Effector memory CD8-positive, alpha-beta T cell (primary cell): ENCODE results near the gene GPR35.
"Not testable (repeated sequence)": the region's sequence is repeated elsewhere in the genome, so short reads cannot be mapped to it uniquely, and the experiment has no call there.

Experiments
- ATAC-seq: fragments of 150-1000 bp; cut with Tn5 transposase; replicated peaks from 2 replicates; pipeline ENCODE4 v1.10.0; 2021; ENCODE audit warnings: mild to moderate bottlenecking, moderate library complexity
- DNase-seq, 3 experiments: peaks; one replicate each; pipeline ENCODE4 v3.0.0; 2021
- H3K27ac Mint-ChIP-seq, 2 donors: one replicate each; pipeline ENCODE4 v1.8.0; 2022; ENCODE audit warnings: mild to moderate bottlenecking in 2 of 2, mixed read lengths in 2 of 2, moderate library complexity in 2 of 2
- H3K27me3 Mint-ChIP-seq, 2 donors: one replicate each; pipeline ENCODE4 v1.8.0; 2022; ENCODE audit warnings: mixed read lengths in 2 of 2
- H3K36me3 Mint-ChIP-seq: one replicate; pipeline ENCODE4 v1.8.0; 2022; ENCODE audit warnings: mild to moderate bottlenecking, moderate library complexity, mixed read lengths; ENCODE audit not compliant: insufficient read depth
- H3K4me1 Mint-ChIP-seq, 2 donors: one replicate each; pipeline ENCODE4 v1.8.0; 2022; ENCODE audit warnings: low read depth in 2 of 2, mixed read lengths in 2 of 2
- H3K4me3 Mint-ChIP-seq, 2 donors: one replicate each; pipeline ENCODE4 v1.8.0; 2022; ENCODE audit warnings: mild to moderate bottlenecking in 2 of 2, mixed read lengths in 2 of 2, moderate library complexity in 2 of 2
- H3K9me3 Mint-ChIP-seq, 2 donors: one replicate each; pipeline ENCODE4 v1.8.0; 2022; ENCODE audit warnings: mixed read lengths in 2 of 2

The GPR35 gene

GRCh38 chr2:240615396-240615795, 9.9 kb upstream of the GPR35 start:
- H3K36me3 Mint-ChIP-seq: no peaks in the 10 kb centered on the region
- H3K9me3 Mint-ChIP-seq: no peaks in the 10 kb centered on the region
- H3K27ac Mint-ChIP-seq: no peak overlapping the region
- peaks cover 7 to 17% of the 10 kb centered on the region in 2 donors for H3K4me1 Mint-ChIP-seq
- no peak overlapping the region for H3K4me3 Mint-ChIP-seq
- H3K27me3 Mint-ChIP-seq: no peaks in the 10 kb centered on the region
- ATAC-seq (no peak), DNase-seq (no peak)

DNA sequence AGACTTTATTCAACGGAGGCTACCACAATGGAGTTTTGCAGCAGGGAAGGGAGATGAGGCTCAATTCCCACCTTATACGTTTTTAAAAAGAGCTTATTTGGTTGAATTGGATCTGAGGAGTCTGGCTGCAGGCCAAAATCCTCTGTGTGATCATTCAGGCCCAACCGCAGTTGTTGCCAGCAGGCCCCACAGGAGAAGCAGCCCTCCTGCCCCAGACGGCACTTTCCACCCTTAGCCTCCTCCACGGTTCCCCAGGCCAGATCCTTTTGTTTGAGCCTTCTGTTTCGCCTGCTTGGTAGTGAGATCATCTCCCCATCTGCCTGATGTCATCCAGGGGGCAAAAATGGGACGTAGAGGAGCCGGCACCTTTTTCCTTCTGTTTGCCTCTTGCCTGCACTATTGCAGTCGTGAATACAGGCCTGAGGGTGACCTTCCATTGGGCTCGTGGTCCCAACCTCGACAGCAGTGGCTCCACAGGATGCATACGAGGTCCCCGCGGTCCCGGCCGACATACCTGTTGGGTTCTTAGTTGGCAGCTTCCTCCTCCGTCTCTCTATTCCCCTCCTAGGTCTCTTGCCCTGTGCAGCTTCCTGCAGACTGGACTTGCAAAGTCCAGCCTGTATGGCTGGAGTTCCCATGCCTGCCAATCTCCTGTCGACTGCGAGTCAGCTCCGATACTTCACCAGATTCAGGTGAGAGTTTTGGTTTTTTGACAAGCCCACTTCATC, 9.3 kb upstream of the GPR35 start:
- Mint-ChIP-seq H3K27me3 (no peaks in the 10 kb centered on the region), H3K9me3 (no peaks in the 10 kb centered on the region), H3K4me1 (peaks cover 11 to 19% of the 10 kb centered on the region in 2 donors), H3K4me3 (no peak overlapping the region), H3K27ac (no peak overlapping the region), H3K36me3 (no peaks in the 10 kb centered on the region)
- ATAC-seq: no peak
- no peak for DNase-seq

GRCh38 chr2:240616860-240617666, 8.2 kb upstream of the GPR35 start:
- ATAC-seq: peak; percentile 0
- DNase-seq: not testable (repeated sequence)
- peaks cover 19 to 20% of the 10 kb centered on the region in 2 donors for H3K4me1 Mint-ChIP-seq

DNA sequence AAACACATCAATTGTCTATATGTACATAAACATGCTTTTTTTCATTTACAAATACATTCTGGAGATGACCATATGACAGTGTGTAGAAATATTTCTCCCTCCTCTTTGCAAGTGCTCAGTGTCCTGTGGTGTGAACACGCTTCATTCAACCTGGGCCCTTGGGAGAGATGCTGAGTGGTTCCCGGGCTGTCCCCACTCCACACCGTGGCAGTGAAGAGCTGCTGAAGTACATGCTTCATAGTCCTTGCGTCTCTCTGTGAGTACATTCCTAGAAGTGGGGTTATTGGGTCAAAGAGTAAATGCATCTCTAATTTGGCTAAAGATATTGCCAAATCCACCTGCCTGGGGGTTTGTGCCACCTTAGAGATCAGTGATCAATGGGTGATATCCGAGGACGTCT, 6.5 kb upstream of the GPR35 start:
- DNase-seq (no peak), ATAC-seq (no peak)
- peaks cover 14% of the 10 kb centered on the region for H3K36me3 Mint-ChIP-seq
- peaks cover 29 to 32% of the 10 kb centered on the region in 2 donors for H3K4me1 Mint-ChIP-seq
- H3K4me3 Mint-ChIP-seq: no peak overlapping the region
- H3K9me3 Mint-ChIP-seq: no peaks in the 10 kb centered on the region
- H3K27ac Mint-ChIP-seq: no peak overlapping the region
- no peaks in the 10 kb centered on the region for H3K27me3 Mint-ChIP-seq

More at GRCh38 chr2:240616860-240617666, 8.2 kb upstream of the GPR35 start:
- H3K27me3 Mint-ChIP-seq, H3K9me3 Mint-ChIP-seq, H3K4me3 Mint-ChIP-seq, H3K36me3 Mint-ChIP-seq: not testable (repeated sequence)
- peak overlapping the region in 1 of 2 donors; percentile 59 for H3K27ac Mint-ChIP-seq

- Mint-ChIP-seq H3K27ac (peak overlapping the region; percentile 79 to 89), H3K4me3 (peak overlapping the region; percentile 41 to 75), H3K27me3 (no peaks in the 10 kb centered on the region), H3K4me1 (peaks cover 36 to 37% of the 10 kb centered on the region in 2 donors), H3K9me3 (no peaks in the 10 kb centered on the region), H3K36me3 (peaks cover 19% of the 10 kb centered on the region)
- DNase-seq: no peak
- ATAC-seq: no peak
Measured at GRCh38 chr2:240619506-240620148, 5.7 kb upstream of the GPR35 start.

DNA sequence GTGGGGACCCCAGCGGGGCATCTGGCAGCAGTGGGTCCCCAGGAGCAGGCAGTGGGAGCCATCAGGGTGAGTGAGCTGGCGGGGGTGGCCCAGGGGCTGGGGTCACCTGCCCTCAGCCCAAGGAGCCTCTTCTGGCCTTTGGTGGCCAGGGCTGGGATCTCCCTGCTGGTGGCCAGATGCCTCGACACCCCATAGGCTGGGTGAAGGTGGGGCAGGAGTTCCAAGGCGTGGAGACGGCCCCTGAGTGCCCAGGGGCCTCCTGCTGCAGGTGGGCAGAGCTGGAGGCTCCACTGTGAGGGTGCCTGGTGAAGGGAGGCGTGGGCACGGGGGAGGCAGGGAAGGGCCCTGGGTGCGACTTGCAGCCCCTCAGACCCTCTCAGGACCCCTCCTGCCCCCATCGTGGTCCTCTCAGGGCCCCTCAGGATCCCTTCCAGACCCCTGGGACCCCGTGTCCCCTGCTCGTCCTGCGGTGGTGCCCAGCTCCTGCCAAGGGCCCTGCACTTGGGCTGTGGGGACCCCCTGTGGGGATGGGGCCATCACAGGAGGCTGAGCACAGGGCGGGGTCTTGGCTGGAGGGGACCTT, 5.0 kb upstream of the GPR35 start:
- H3K36me3 Mint-ChIP-seq: peaks cover 25% of the 10 kb centered on the region
- H3K27me3 Mint-ChIP-seq: no peaks in the 10 kb centered on the region
- no peaks in the 10 kb centered on the region for H3K9me3 Mint-ChIP-seq
- DNase-seq: no peak
- H3K4me1 Mint-ChIP-seq: peaks cover 42 to 43% of the 10 kb centered on the region in 2 donors
- no peak for ATAC-seq
- H3K27ac Mint-ChIP-seq: peak overlapping the region; percentile 89 to 98
- H3K4me3 Mint-ChIP-seq: no peak overlapping the region

DNA sequence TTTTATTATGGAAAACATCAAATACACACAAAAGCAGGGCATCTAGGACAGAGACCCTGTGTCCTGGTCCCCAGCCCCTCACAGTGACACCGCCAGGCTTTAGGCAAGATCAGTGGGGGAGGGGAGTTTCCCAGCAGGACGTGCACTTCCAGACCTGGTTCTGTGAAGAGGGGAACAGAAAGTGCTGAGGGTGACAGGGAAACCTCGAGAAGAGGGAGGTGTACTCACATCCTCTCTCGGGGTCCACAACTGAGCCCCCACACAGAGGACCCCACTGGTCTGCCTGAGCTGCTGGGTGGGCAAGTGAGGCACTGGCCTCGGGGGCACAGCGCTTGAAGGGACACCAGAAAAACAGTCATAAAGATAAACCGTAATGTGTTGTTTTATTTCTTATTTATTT, 4.4 kb upstream of the GPR35 start:
- H3K27ac Mint-ChIP-seq: peak overlapping the region; percentile 98 to 99
- no peaks in the 10 kb centered on the region for H3K9me3 Mint-ChIP-seq
- peaks cover 28% of the 10 kb centered on the region for H3K36me3 Mint-ChIP-seq
- ATAC-seq: no peak
- peaks cover 46 to 47% of the 10 kb centered on the region in 2 donors for H3K4me1 Mint-ChIP-seq
- DNase-seq: no peak
- no peaks in the 10 kb centered on the region for H3K27me3 Mint-ChIP-seq
- H3K4me3 Mint-ChIP-seq: peak overlapping the region; percentile 81 to 91

DNA sequence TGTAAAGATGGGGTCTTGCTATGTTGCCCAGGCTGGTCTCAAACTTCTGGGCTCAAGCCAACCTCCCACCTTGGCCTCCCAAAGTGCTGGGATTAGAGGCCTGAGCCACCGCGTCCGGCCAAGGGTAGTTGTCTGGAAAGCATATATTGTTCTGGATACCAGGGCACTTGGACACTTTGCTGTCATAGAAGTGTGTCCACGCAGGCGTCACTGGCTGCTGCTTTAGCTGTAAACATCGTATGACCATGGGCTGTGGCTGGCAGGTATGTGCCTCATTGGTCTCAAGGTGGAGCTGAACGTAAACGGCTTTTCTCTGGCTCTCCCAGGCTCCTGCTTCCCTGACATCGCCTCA, 3.2 kb upstream of the GPR35 start:
- no peaks in the 10 kb centered on the region for H3K27me3 Mint-ChIP-seq
- DNase-seq: no peak
- H3K9me3 Mint-ChIP-seq: no peaks in the 10 kb centered on the region
- peaks cover 52 to 55% of the 10 kb centered on the region in 2 donors for H3K4me1 Mint-ChIP-seq
- peak overlapping the region; percentile 81 to 91 for H3K4me3 Mint-ChIP-seq
- no peak for ATAC-seq
- H3K36me3 Mint-ChIP-seq: peaks cover 32% of the 10 kb centered on the region
- peak overlapping the region; percentile 98 to 99 for H3K27ac Mint-ChIP-seq

- H3K4me3 Mint-ChIP-seq: peak overlapping the region; percentile 81 to 91
- H3K36me3 Mint-ChIP-seq: peaks cover 32% of the 10 kb centered on the region
- ATAC-seq (peak; percentile 18), DNase-seq (peak in 2 of 3 experiments; percentile 55 to 63)
- peak overlapping the region; percentile 98 to 99 for H3K27ac Mint-ChIP-seq
- H3K27me3 Mint-ChIP-seq: no peaks in the 10 kb centered on the region
- H3K4me1 Mint-ChIP-seq: peaks cover 52 to 55% of the 10 kb centered on the region in 2 donors
- no peaks in the 10 kb centered on the region for H3K9me3 Mint-ChIP-seq
Measured at GRCh38 chr2:240622531-240623235, 2.6 kb upstream of the GPR35 start.

DNA sequence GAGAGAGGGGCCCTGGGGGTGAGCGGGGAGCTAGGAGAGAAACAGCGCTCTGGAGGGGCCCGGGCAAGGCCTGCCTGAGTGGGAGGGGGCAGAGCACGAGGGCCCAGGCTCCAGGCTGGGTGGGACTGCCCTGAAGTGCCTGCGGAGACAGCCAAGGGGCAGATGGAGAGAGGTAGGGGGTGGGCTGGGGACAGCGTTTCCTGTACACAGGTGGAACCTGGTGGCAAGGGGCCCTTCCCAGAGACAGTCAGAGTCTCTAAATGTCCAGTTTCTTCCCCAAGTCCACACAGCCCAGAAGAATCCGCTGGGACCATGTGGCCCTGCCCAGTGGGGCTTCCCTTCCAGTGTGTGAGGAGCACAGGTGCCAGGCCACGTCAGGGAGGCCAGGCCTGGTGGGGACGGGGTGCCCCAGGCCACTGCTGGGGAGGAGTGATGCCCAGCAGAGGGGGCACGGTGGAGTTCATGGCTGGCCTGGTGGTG, 1.7 kb upstream of the GPR35 start:
- Mint-ChIP-seq H3K4me1 (peaks cover 51 to 55% of the 10 kb centered on the region in 2 donors), H3K9me3 (no peaks in the 10 kb centered on the region), H3K27ac (peak overlapping the region; percentile 98 to 99), H3K27me3 (no peaks in the 10 kb centered on the region), H3K36me3 (peaks cover 35% of the 10 kb centered on the region), H3K4me3 (peak overlapping the region; percentile 81 to 91)
- no peak for ATAC-seq
- DNase-seq: no peak

DNA sequence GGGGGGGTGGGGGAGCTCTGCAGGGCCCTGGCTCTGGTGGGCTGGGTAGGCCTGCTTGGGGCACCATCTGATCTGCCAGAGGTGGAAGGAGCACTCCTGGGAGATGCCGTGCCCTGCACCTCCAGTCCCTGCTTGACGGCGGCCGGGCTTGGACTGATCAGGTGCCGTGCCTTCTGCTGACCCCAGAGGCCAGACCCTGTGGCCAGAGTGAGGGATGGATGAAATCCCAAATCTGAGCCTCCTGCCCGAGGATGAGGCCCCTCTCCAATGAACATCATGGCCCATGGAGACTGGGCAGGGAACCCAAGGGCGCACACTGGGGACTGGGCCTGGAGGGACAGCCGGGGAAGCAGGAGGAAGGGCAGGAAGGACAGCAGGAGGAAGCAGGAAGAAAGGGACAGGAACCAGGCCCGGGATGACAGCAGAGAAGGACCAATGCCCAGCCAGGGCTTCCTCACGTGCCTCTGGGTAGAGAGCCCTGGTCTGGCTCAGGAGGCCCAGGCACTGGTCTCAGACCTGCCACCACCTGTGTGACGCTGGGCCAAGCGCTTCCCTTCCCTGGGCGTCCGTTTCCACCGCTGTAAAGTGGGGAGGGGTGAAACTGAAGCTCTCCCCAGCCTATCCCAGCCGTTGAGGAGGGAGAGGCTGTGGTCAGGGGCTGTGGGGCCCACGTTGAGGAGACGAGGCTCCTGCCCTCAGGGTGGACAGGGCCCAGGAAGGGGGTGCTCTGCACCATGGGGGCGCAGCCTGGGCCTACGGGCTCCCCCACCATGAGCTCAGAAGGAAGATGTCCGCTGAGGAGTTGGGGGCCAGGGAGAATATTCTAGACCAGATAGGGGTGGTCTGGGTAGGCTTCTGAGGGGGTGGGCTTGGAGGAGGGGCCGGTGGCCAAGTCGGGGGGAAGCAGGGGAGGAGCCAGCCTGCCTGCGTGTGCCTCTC, 1.0 kb upstream of the GPR35 start:
- Mint-ChIP-seq H3K4me3 (peak overlapping the region; percentile 80 to 81), H3K27ac (peak overlapping the region; percentile 98 to 99), H3K4me1 (peaks cover 51 to 53% of the 10 kb centered on the region in 2 donors)

More for the DNA sequence above, 1.0 kb upstream of the GPR35 start:
- DNase-seq (no peak), ATAC-seq (no peak)
- Mint-ChIP-seq H3K9me3 (no peaks in the 10 kb centered on the region), H3K36me3 (peaks cover 35% of the 10 kb centered on the region), H3K27me3 (no peaks in the 10 kb centered on the region)
